Mesendoderm (in vitro differentiated cells): Measurements from ENCODE around the gene HBM.
"Not testable (repeated sequence)": the region's sequence is repeated elsewhere in the genome, so short reads cannot be mapped to it uniquely, and the experiment has no call there.

Experiments used
- DNase-seq: peaks from one replicate; pipeline ENCODE4 v3.0.0; 2013
- H2AK5ac ChIP-seq: 2 replicates; pipeline ENCODE4 v1.6.1; 2013; ENCODE audit warnings: low read length, inconsistent platforms
- H2BK120ac ChIP-seq: 2 replicates; pipeline ENCODE4 v1.6.1; 2013; ENCODE audit warnings: low read depth, mild to moderate bottlenecking, low read length, moderate library complexity, mixed read lengths
- H2BK15ac ChIP-seq: replicated peaks from 2 replicates; pipeline ENCODE4 v1.6.1; 2013; ENCODE audit warnings: low read depth, mild to moderate bottlenecking, moderate library complexity
- H2BK5ac ChIP-seq: 2 replicates; pipeline ENCODE4 v1.6.1; 2013; ENCODE audit warnings: low read length, inconsistent platforms
- H3K18ac ChIP-seq: 2 replicates; pipeline ENCODE4 v1.6.1; 2013; ENCODE audit warnings: mild to moderate bottlenecking, low read length, mixed read lengths
- H3K23ac ChIP-seq: one replicate; pipeline ENCODE4 v1.6.1; 2013; ENCODE audit warnings: low read length
- H3K27ac ChIP-seq: 2 replicates; pipeline ENCODE4 v1.5.1; 2013; ENCODE audit warnings: low read depth, mild to moderate bottlenecking, inconsistent platforms, low read length, moderate library complexity
- H3K27me3 ChIP-seq: 2 replicates; pipeline ENCODE4 v1.6.1; 2013; ENCODE audit warnings: low read length, control low read depth, mild to moderate bottlenecking, inconsistent platforms; ENCODE audit not compliant: insufficient read depth, poor library complexity
- H3K36me3 ChIP-seq: 2 replicates; pipeline ENCODE4 v1.6.1; 2013; ENCODE audit warnings: low read length, inconsistent platforms; ENCODE audit not compliant: control insufficient read depth, insufficient read depth
- H3K4ac ChIP-seq: one replicate; pipeline ENCODE4 v1.6.1; 2013; ENCODE audit warnings: low read depth, mild to moderate bottlenecking, low read length, moderate library complexity
- H3K4me1 ChIP-seq: 2 replicates; pipeline ENCODE4 v1.6.1; 2013; ENCODE audit warnings: low read depth, low read length, inconsistent platforms; ENCODE audit not compliant: control insufficient read depth
- H3K4me2 ChIP-seq: 2 replicates; pipeline ENCODE4 v1.6.1; 2013; ENCODE audit warnings: low read length
- H3K4me3 ChIP-seq: 2 replicates; pipeline ENCODE4 v1.5.1; 2013; ENCODE audit warnings: mild to moderate bottlenecking, low read length
- H3K56ac ChIP-seq: one replicate; pipeline ENCODE4 v1.6.1; 2013; ENCODE audit warnings: low read length
- H3K79me1 ChIP-seq: 2 replicates; pipeline ENCODE4 v1.6.1; 2013; ENCODE audit warnings: low read length, inconsistent platforms
- H3K79me2 ChIP-seq: 2 replicates; pipeline ENCODE4 v1.6.1; 2013; ENCODE audit warnings: mild to moderate bottlenecking, low read length; ENCODE audit not compliant: control insufficient read depth, insufficient read depth
- H3K9ac ChIP-seq: 2 replicates; pipeline ENCODE4 v1.6.1; 2013; ENCODE audit warnings: low read length, inconsistent platforms
- H4K5ac ChIP-seq: one replicate; pipeline ENCODE4 v1.6.1; 2013; ENCODE audit warnings: low read length
- H4K8ac ChIP-seq: one replicate; pipeline ENCODE4 v1.6.1; 2013; ENCODE audit warnings: low read depth, mild to moderate bottlenecking, control low read depth, low read length, moderate library complexity
- WGBS: extraction: QIAGEN DNeasy Blood & Tissue Kit; methylation state at CpG from one replicate; pipeline ENCODE4 v1.1.7; 2013; ENCODE audit warnings: low lambda C conversion rate, missing lambda C conversion rate; ENCODE audit not compliant: insufficient coverage; ENCODE audit errors: extremely low coverage; 5-methylcytosine and 5-hydroxymethylcytosine counted together

HBM gene

DNA sequence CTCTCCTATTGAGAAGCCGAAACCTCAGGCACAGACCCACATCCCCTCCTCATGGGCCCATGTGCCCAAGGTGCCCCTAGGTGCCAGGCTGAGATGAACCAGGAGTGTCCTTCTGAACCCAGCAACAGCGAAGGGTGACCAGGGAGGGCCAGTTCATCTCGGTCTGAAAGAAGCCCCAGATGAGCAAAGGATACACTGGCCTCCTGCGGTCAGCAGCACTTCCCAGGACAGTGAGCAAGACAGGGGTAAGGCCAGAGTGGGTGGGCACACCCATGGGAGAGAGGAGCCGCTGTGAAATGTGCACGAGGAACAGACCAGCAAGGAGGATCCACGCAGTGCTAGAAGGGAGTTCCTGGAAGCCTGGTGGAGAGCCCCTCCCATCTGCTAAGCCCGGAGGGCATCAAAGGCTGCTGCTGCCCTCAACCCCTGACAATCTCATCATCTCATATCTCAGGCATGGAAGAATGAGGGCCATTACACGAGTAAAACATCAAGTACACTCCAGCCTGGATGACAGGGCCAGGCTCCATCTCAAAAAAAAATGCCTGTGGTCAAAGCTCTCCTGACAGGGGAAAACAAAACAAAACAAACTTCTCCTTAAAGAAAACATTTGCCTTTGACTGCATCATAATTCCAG is 16.6 kb upstream of the HBM start:
- H3K56ac ChIP-seq: no peak overlapping the region
- H4K8ac ChIP-seq: no peak overlapping the region
- H3K79me1 ChIP-seq: no peaks in the 10 kb centered on the region
- no peak for DNase-seq
- H2BK120ac ChIP-seq: no peak overlapping the region
- no peak overlapping the region for H3K9ac ChIP-seq
- WGBS: no CpG with 5 or more reads among the region's 9 CpGs
- H3K36me3 ChIP-seq: no peaks in the 10 kb centered on the region
- no peak overlapping the region for H2AK5ac ChIP-seq
- H3K27me3 ChIP-seq: no peaks in the 10 kb centered on the region
- no peak overlapping the region for H2BK15ac ChIP-seq
- no peak overlapping the region for H3K23ac ChIP-seq
- no peaks in the 10 kb centered on the region for H3K4me1 ChIP-seq
- no peak overlapping the region for H2BK5ac ChIP-seq
- no peak overlapping the region for H3K18ac ChIP-seq
- H3K27ac ChIP-seq: no peak overlapping the region
- H3K4me2 ChIP-seq: no peak overlapping the region
- no peak overlapping the region for H3K4ac ChIP-seq
- no peak overlapping the region for H3K4me3 ChIP-seq
- no peak overlapping the region for H4K5ac ChIP-seq
- H3K79me2 ChIP-seq: no peaks in the 10 kb centered on the region

DNA sequence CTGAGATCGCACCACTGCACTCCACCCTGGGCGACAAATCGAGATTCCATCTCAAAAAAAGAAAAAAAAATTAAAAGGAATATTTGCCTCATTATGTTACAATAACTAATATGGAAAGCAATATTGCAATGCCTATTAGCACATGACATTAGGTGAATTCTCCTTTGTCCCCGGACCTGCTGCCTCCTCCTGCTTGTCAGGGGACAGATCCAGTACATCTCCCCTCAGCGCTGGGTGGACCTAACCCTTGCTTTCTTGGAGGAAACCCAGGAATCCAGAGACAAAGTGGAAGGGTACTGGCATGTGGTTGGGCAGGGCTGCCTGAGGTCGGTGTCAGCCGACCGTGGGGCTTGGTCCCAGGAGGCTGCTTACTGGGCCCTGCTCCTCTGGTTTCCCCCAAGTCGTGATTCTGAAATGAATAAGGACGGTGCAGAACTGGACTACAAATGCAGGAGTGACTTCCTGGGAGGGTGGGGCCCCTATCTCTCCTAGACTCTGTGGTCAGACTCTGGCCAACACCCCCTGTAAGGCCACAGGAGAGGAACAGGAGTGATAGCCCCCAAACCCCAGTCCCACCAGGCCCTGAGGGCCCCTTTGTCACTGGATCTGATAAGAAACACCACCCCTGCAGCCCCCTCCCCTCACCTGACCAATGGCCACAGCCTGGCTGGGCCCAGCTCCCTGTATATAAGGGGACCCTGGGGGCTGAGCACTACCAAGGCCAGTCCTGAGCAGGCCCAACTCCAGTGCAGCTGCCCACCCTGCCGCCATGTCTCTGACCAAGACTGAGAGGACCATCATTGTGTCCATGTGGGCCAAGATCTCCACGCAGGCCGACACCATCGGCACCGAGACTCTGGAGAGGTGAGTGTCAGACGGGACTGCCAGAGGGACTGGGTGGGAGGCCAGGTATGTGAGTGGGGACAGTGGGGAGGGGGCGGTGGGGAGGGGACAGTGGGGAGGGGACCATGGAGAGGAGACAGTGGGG is 13.3 kb upstream of the HBM start, which contains the start of gene HBZ:
Gene HBZ, plus strand, starts transcription at position 504 of the 988 bp plus-strand sequence. Its CDS starts 266 bp downstream, at position 770.
- Histone ChIP-seq H3K23ac (no peak within 1 kb of the TSS), H3K56ac (no peak within 1 kb of the TSS), H3K36me3 (no peaks in the 10 kb centered on the region), H3K18ac (no peak within 1 kb of the TSS), H2AK5ac (no peak within 1 kb of the TSS), H3K4ac (no peak within 1 kb of the TSS), H3K79me1 (no peaks in the 10 kb centered on the region), H3K27ac (no peak within 1 kb of the TSS), H3K27me3 (peaks cover 7% of the 10 kb centered on the region), H3K4me3 (no peak within 1 kb of the TSS), H3K4me1 (no peaks in the 10 kb centered on the region), H4K8ac (no peak within 1 kb of the TSS), H3K4me2 (no peak within 1 kb of the TSS), H3K79me2 (no peaks in the 10 kb centered on the region), H2BK15ac (no peak within 1 kb of the TSS), H4K5ac (no peak within 1 kb of the TSS), H3K9ac (no peak within 1 kb of the TSS), H2BK5ac (no peak within 1 kb of the TSS), H2BK120ac (no peak within 1 kb of the TSS)
- DNase-seq: no peak
- WGBS: no CpG with 5 or more reads among the region's 17 CpGs

DNA sequence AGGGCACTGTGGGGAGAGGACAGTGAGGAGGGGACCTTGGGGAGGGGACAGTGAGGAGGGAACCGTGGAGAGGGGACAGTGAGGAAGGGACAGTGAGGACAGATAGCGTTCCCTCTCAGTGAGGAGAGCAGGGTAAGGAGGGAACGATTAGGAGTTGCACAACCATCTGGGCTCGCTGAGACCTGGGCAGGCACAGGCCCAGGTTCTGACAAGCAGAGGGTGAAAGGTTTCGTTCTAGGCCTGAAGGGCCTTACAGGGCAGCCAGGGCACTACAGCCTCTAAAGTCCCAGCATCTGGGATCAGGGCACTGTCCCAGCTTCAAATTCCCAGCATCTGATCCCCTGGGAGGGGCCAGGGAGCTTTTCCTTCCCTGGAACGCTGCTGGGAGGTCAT is 12.7 kb upstream of the HBM start:
- not testable (repeated sequence) for H3K36me3 ChIP-seq, H3K79me2 ChIP-seq, DNase-seq, H3K79me1 ChIP-seq, H2BK15ac ChIP-seq, H3K27me3 ChIP-seq, H4K5ac ChIP-seq, H2AK5ac ChIP-seq, H3K4me3 ChIP-seq, H3K4ac ChIP-seq, H3K18ac ChIP-seq, H4K8ac ChIP-seq, H2BK120ac ChIP-seq, H3K56ac ChIP-seq, H3K9ac ChIP-seq, H3K4me2 ChIP-seq, H3K4me1 ChIP-seq, H3K23ac ChIP-seq, H3K27ac ChIP-seq, H2BK5ac ChIP-seq
- WGBS: no CpG with 5 or more reads among the region's 6 CpGs

DNA sequence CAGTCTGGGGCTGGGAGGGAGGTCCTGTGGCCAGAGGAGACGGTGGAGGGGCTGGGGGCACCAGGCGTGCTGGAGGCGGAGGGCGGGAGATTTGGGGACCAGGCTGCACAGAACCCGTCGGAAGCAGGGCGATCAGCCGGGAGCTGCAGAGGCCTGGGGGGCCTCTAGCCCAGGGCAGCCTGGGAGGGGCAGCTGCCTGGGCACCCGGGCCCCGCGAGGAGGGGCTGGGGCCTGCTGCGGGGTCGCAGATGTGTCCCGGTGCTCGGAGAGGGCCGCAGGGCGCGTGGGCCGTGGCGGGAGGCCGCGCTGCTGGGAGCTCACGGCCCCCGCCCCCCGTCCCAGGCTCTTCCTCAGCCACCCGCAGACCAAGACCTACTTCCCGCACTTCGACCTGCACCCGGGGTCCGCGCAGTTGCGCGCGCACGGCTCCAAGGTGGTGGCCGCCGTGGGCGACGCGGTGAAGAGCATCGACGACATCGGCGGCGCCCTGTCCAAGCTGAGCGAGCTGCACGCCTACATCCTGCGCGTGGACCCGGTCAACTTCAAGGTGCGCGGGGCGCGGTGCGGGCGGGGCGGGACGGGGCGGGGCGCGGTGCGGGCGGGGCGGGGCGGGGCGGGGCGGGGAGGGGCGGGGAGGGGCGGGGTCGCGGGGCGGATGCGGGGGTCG is 12.1 kb upstream of the HBM start:
- H3K79me2 ChIP-seq, H3K4ac ChIP-seq, H4K5ac ChIP-seq, H3K36me3 ChIP-seq, H3K4me2 ChIP-seq, H2BK5ac ChIP-seq, H2BK15ac ChIP-seq, H3K18ac ChIP-seq, H3K4me1 ChIP-seq, H3K9ac ChIP-seq, H3K23ac ChIP-seq, H3K79me1 ChIP-seq, H3K27me3 ChIP-seq, H2AK5ac ChIP-seq, H3K4me3 ChIP-seq, DNase-seq, H2BK120ac ChIP-seq, H3K56ac ChIP-seq, H4K8ac ChIP-seq, H3K27ac ChIP-seq: not testable (repeated sequence)
- no CpG with 5 or more reads among the region's 74 CpGs for WGBS

DNA sequence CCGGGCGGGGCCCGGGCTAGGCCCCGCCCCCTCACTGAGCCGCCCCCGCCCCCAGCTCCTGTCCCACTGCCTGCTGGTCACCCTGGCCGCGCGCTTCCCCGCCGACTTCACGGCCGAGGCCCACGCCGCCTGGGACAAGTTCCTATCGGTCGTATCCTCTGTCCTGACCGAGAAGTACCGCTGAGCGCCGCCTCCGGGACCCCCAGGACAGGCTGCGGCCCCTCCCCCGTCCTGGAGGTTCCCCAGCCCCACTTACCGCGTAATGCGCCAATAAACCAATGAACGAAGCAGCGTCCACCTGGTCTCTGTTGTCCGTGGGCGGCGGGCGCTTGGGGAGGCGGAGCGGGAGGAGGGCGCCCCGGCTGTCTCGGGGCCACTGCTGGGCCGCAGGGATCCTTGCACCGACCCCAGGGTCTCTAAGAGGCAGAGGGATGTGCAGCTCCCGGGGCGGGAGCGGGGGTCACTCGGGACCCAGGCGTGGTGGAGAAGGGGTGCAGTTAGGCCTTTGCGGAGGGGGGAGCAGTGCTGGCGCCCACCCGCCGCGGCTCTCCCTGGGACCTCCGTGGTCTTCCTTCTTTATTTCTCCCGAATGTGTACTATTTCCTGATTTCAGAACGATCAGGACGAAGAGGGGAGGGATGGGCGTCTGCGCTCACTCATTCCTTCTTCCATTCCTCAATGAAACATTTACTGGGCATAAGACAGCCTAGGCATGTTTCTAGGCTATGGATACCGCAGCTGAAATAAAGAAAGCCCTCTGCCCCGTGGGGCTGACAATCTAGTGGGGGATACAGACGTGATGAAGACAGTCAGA is 11.4 kb upstream of the HBM start:
- no peak overlapping the region for H4K5ac ChIP-seq
- H3K79me2 ChIP-seq: no peaks in the 10 kb centered on the region
- H2BK15ac ChIP-seq: no peak overlapping the region
- no peaks in the 10 kb centered on the region for H3K79me1 ChIP-seq
- H3K4ac ChIP-seq: no peak overlapping the region
- H3K18ac ChIP-seq: no peak overlapping the region
- H3K36me3 ChIP-seq: no peaks in the 10 kb centered on the region
- no peak overlapping the region for H2AK5ac ChIP-seq
- peak; percentile 29 for DNase-seq
- H3K4me3 ChIP-seq: no peak overlapping the region
- peak overlapping the region; percentile 62 for H3K4me2 ChIP-seq
- H3K23ac ChIP-seq: no peak overlapping the region
- no peak overlapping the region for H2BK120ac ChIP-seq
- H3K56ac ChIP-seq: peak overlapping the region; percentile 70
- H3K27ac ChIP-seq: no peak overlapping the region
- no CpG with 5 or more reads among the region's 59 CpGs for WGBS
- H2BK5ac ChIP-seq: no peak overlapping the region
- H3K27me3 ChIP-seq: peaks cover 7% of the 10 kb centered on the region
- H3K9ac ChIP-seq: peak overlapping the region; percentile 42
- H3K4me1 ChIP-seq: no peaks in the 10 kb centered on the region
- H4K8ac ChIP-seq: no peak overlapping the region
